H9 (cell line): Measurements from ENCODE around the gene URAD. TPM values are rescaled to one million over a fixed set of nuclear protein-coding genes. Genes with fewer than 3 reads are reported as not detected.

Source experiments
- DNase-seq: peaks from one replicate; pipeline ENCODE4 v3.0.0-alpha.2; 2017
- H2AFZ ChIP-seq: one replicate; pipeline ENCODE4 v1.6.1; 2013; ENCODE audit warnings: mild to moderate bottlenecking, low read length, control low read depth, moderate library complexity
- H2AK5ac ChIP-seq: 2 replicates; pipeline ENCODE4 v1.6.1; 2013; ENCODE audit warnings: low read length, control low read depth, mixed read lengths; ENCODE audit not compliant: insufficient read length
- H2BK120ac ChIP-seq: one replicate; pipeline ENCODE4 v1.6.1; 2013; ENCODE audit warnings: low read depth, mild to moderate bottlenecking, low read length, control low read depth, inconsistent platforms; ENCODE audit not compliant: poor library complexity, severe bottlenecking
- H2BK12ac ChIP-seq: 2 replicates; pipeline ENCODE4 v1.6.1; 2013; ENCODE audit warnings: low read length, control low read depth, mixed read lengths, low read depth; ENCODE audit not compliant: insufficient read length
- H2BK15ac ChIP-seq: 2 replicates; pipeline ENCODE4 v1.6.1; 2013; ENCODE audit warnings: low read depth, low read length, control low read depth
- H2BK20ac ChIP-seq: one replicate; pipeline ENCODE4 v1.6.1; 2013; ENCODE audit warnings: low read depth, mild to moderate bottlenecking, low read length, control low read depth, inconsistent platforms; ENCODE audit not compliant: poor library complexity, severe bottlenecking
- H2BK5ac ChIP-seq: 2 replicates; pipeline ENCODE4 v1.6.1; 2013; ENCODE audit warnings: low read length, control low read depth, mixed read lengths; ENCODE audit not compliant: insufficient read length
- H3K14ac ChIP-seq: 2 replicates; pipeline ENCODE4 v1.6.1; 2013; ENCODE audit warnings: low read length, control low read depth; ENCODE audit not compliant: insufficient read depth
- H3K18ac ChIP-seq: 2 replicates; pipeline ENCODE4 v1.6.1; 2013; ENCODE audit warnings: low read depth, mild to moderate bottlenecking, mixed read lengths, low read length, control low read depth; ENCODE audit not compliant: insufficient read length
- H3K23ac ChIP-seq: 2 replicates; pipeline ENCODE4 v1.6.1; 2013; ENCODE audit warnings: low read length, control low read depth, mixed read lengths, low read depth; ENCODE audit not compliant: insufficient read length
- H3K23me2 ChIP-seq: 2 replicates; pipeline ENCODE4 v1.6.1; 2013; ENCODE audit warnings: low read depth, mild to moderate bottlenecking, mixed read lengths, low read length, control low read depth; ENCODE audit not compliant: insufficient read length, poor library complexity, severe bottlenecking
- H3K27ac ChIP-seq: 2 replicates; pipeline ENCODE4 v1.5.1; 2013; ENCODE audit warnings: low read length, control low read depth, mixed read lengths, low read depth; ENCODE audit not compliant: insufficient read length
- H3K27me3 ChIP-seq: 2 replicates; pipeline ENCODE4 v1.6.1; 2013; ENCODE audit warnings: low read length, control low read depth, inconsistent platforms; ENCODE audit not compliant: insufficient read depth
- H3K4ac ChIP-seq: 2 replicates; pipeline ENCODE4 v1.6.1; 2013; ENCODE audit warnings: low read depth, mild to moderate bottlenecking, control low read depth, inconsistent platforms, low read length, moderate library complexity
- H3K4me1 ChIP-seq: 2 replicates; pipeline ENCODE4 v1.6.1; 2013; ENCODE audit warnings: low read length, control low read depth, inconsistent platforms; ENCODE audit not compliant: insufficient read depth
- H3K4me2 ChIP-seq: 2 replicates; pipeline ENCODE4 v1.6.1; 2013; ENCODE audit warnings: low read length, control low read depth, mixed read lengths; ENCODE audit not compliant: insufficient read length, insufficient read depth
- H3K56ac ChIP-seq: 2 replicates; pipeline ENCODE4 v1.6.1; 2013; ENCODE audit warnings: low read depth, mild to moderate bottlenecking, mixed read lengths, low read length, control low read depth; ENCODE audit not compliant: insufficient read length
- H3K79me1 ChIP-seq: 2 replicates; pipeline ENCODE4 v1.6.1; 2013; ENCODE audit warnings: low read depth, mild to moderate bottlenecking, moderate library complexity, low read length, control low read depth, inconsistent platforms; ENCODE audit not compliant: insufficient read depth, poor library complexity, severe bottlenecking
- H3K79me2 ChIP-seq: 2 replicates; pipeline ENCODE4 v1.6.1; 2013; ENCODE audit warnings: low read length, control low read depth, inconsistent platforms; ENCODE audit not compliant: insufficient read depth
- H3K9ac ChIP-seq: 2 replicates; pipeline ENCODE4 v1.6.1; 2013; ENCODE audit warnings: low read length, control low read depth, mixed read lengths; ENCODE audit not compliant: insufficient read length; ENCODE audit errors: extremely low read depth
- H3K9me3 ChIP-seq: one replicate; pipeline ENCODE4 v1.6.1; 2013; ENCODE audit warnings: low read depth, low read length, inconsistent platforms; ENCODE audit not compliant: control insufficient read depth
- H3T11ph ChIP-seq: one replicate; pipeline ENCODE4 v1.6.1; 2013; ENCODE audit warnings: mild to moderate bottlenecking, low read length, control low read depth, inconsistent platforms
- H4K20me1 ChIP-seq: one replicate; pipeline ENCODE4 v1.6.1; 2013; ENCODE audit not compliant: control insufficient read depth, insufficient read length, insufficient read depth
- H4K5ac ChIP-seq: 2 replicates; pipeline ENCODE4 v1.6.1; 2013; ENCODE audit warnings: low read depth, mild to moderate bottlenecking, mixed read lengths, low read length, control low read depth; ENCODE audit not compliant: insufficient read length
- H4K8ac ChIP-seq: replicated peaks from 2 replicates; pipeline ENCODE4 v1.6.1; 2013; ENCODE audit warnings: low read length, control low read depth, mixed read lengths, low read depth; ENCODE audit not compliant: insufficient read length
- H4K91ac ChIP-seq: 2 replicates; pipeline ENCODE4 v1.6.1; 2013; ENCODE audit warnings: low read depth, mild to moderate bottlenecking, moderate library complexity, mixed read lengths, low read length, control low read depth; ENCODE audit not compliant: insufficient read length
- H3K27ac Mint-ChIP-seq, 3 experiments: 2 replicates in 2 of 3; 3 replicates in 1 of 3; pipeline ENCODE4 v1.8.0; 2020 to 2021; ENCODE audit warnings: mixed read lengths in 3 of 3, mild to moderate bottlenecking in 1 of 3, moderate library complexity in 1 of 3
- H3K27me3 Mint-ChIP-seq: 2 replicates; pipeline ENCODE4 v1.8.0; 2021; ENCODE audit warnings: low read depth, mild to moderate bottlenecking, moderate library complexity, mixed read lengths
- H3K36me3 Mint-ChIP-seq, 3 experiments: 2 replicates in 2 of 3; 3 replicates in 1 of 3; pipeline ENCODE4 v1.8.0; 2020 to 2021; ENCODE audit warnings: low read depth in 3 of 3, mixed read lengths in 3 of 3; ENCODE audit not compliant: insufficient read depth in 1 of 3
- H3K4me1 Mint-ChIP-seq, 2 experiments: 2 replicates each; pipeline ENCODE4 v1.8.0; 2020; ENCODE audit warnings: mixed read lengths in 2 of 2
- H3K4me3 Mint-ChIP-seq, 2 experiments: 2 replicates in 1 of 2; 3 replicates in 1 of 2; pipeline ENCODE4 v1.8.0; 2020 to 2021; ENCODE audit warnings: mild to moderate bottlenecking in 2 of 2, mixed read lengths in 2 of 2, moderate library complexity in 1 of 2
- H3K9me3 Mint-ChIP-seq, 2 experiments: 2 replicates in 1 of 2; 3 replicates in 1 of 2; pipeline ENCODE4 v1.8.0; 2020; ENCODE audit warnings: mild to moderate bottlenecking in 2 of 2, mixed read lengths in 2 of 2, moderate library complexity in 1 of 2
- total RNA-seq: library from RNA; stranded (reverse); gene quantifications from 2 replicates; pipeline ENCODE4 v1.2.1, GENCODE V29; 2021
- TF ChIP-seq, protein P1 (sequence below): fragments of 200-600 bp; sonication (generic); conservative IDR thresholded peaks from 3 replicates; pipeline ENCODE4 v1.8.0; 2021; ENCODE audit warnings: antibody characterized with exemption, mild to moderate bottlenecking

URAD gene
- total RNA-seq, 1 experiment from 2014 or later = not detected

DNA sequence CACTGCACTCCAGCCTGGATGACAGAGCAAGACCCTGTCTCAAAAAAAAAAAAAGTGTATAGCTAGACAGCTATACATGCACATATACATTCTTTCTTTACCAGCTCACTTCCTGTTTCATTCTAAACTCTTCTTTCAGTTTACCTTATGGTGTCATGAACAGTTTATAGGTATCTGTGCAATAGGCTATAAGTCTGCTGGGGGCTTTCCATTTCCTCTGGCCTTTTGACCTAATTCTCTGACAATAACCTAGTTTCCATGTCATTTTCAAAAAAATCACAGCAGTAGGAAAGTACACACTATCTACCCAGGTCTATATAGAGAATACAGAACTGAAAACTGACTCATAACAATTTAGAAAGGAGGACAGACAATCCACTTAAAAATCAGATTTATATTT is 24.4 kb upstream of the URAD start:
- TF ChIP-seq, protein P1, sequence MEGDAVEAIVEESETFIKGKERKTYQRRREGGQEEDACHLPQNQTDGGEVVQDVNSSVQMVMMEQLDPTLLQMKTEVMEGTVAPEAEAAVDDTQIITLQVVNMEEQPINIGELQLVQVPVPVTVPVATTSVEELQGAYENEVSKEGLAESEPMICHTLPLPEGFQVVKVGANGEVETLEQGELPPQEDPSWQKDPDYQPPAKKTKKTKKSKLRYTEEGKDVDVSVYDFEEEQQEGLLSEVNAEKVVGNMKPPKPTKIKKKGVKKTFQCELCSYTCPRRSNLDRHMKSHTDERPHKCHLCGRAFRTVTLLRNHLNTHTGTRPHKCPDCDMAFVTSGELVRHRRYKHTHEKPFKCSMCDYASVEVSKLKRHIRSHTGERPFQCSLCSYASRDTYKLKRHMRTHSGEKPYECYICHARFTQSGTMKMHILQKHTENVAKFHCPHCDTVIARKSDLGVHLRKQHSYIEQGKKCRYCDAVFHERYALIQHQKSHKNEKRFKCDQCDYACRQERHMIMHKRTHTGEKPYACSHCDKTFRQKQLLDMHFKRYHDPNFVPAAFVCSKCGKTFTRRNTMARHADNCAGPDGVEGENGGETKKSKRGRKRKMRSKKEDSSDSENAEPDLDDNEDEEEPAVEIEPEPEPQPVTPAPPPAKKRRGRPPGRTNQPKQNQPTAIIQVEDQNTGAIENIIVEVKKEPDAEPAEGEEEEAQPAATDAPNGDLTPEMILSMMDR = no peak
- no peak overlapping the region for H2BK5ac ChIP-seq
- H2BK15ac ChIP-seq = no peak overlapping the region
- H2BK12ac ChIP-seq = no peak overlapping the region
- H3K56ac ChIP-seq = no peak overlapping the region
- H3T11ph ChIP-seq = no peak overlapping the region
- H3K27ac ChIP-seq = no peak overlapping the region
- H3K9ac ChIP-seq = no peak overlapping the region
- H3K27ac Mint-ChIP-seq = no peak overlapping the region
- H4K20me1 ChIP-seq = no peaks in the 10 kb centered on the region
- H3K18ac ChIP-seq = no peak overlapping the region
- no peak for DNase-seq
- no peak overlapping the region for H3K4ac ChIP-seq
- H3K14ac ChIP-seq = no peak overlapping the region
- no peak overlapping the region for H3K4me3 Mint-ChIP-seq
- no peaks in the 10 kb centered on the region for H3K9me3 Mint-ChIP-seq
- H4K91ac ChIP-seq = no peak overlapping the region
- no peak overlapping the region for H3K4me2 ChIP-seq
- H3K23ac ChIP-seq = no peak overlapping the region
- no peak overlapping the region for H2AK5ac ChIP-seq
- H4K8ac ChIP-seq = no peak overlapping the region
- no peaks in the 10 kb centered on the region for H3K23me2 ChIP-seq
- peaks cover 3% of the 10 kb centered on the region for H3K27me3 Mint-ChIP-seq
- H3K79me2 ChIP-seq = no peaks in the 10 kb centered on the region
- no peak overlapping the region for H2BK120ac ChIP-seq
- H3K36me3 Mint-ChIP-seq = no peaks in the 10 kb centered on the region
- H4K5ac ChIP-seq = no peak overlapping the region
- no peak overlapping the region for H2BK20ac ChIP-seq
- peaks cover 15 to 17% of the 10 kb centered on the region in 2 experiments for H3K4me1 Mint-ChIP-seq
- no peak overlapping the region for H2AFZ ChIP-seq
- H3K27me3 ChIP-seq = no peaks in the 10 kb centered on the region
- no peaks in the 10 kb centered on the region for H3K79me1 ChIP-seq
- H3K4me1 ChIP-seq = no peaks in the 10 kb centered on the region
- no peaks in the 10 kb centered on the region for H3K9me3 ChIP-seq
